SJCRH30 (cell line): Measurements from ENCODE around the gene NOS3. TPM values are rescaled to one million over a fixed set of nuclear protein-coding genes. Genes with fewer than 3 reads are reported as not detected.

Source experiments
- DNase-seq, 2 experiments: peaks; one replicate each; pipeline ENCODE4 v3.0.0-alpha.2; 2015 to 2020
- H3K27ac ChIP-seq: fragments of 250-450 bp; sonication (Bioruptor Pico); 2 replicates; pipeline ENCODE4 v1.5.1; 2020; ENCODE audit warnings: mild to moderate bottlenecking, moderate library complexity
- H3K27me3 ChIP-seq: fragments of 250-450 bp; sonication (Bioruptor Pico); 2 replicates; pipeline ENCODE4 v1.5.1; 2020; ENCODE audit warnings: mild to moderate bottlenecking, moderate library complexity
- H3K36me3 ChIP-seq: fragments of 250-450 bp; sonication (Bioruptor Pico); 2 replicates; pipeline ENCODE4 v1.5.1; 2020; ENCODE audit warnings: mild to moderate bottlenecking, moderate library complexity
- H3K4me1 ChIP-seq: fragments of 250-450 bp; sonication (Bioruptor Pico); 2 replicates; pipeline ENCODE4 v1.5.1; 2020; ENCODE audit warnings: mild to moderate bottlenecking, moderate library complexity
- H3K4me3 ChIP-seq: fragments of 250-450 bp; sonication (Bioruptor Pico); 2 replicates; pipeline ENCODE4 v1.5.1; 2020; ENCODE audit warnings: mild to moderate bottlenecking, moderate library complexity
- H3K9me3 ChIP-seq: fragments of 250-450 bp; sonication (Bioruptor Pico); replicated peaks from 2 replicates; pipeline ENCODE4 v1.5.1; 2020; ENCODE audit warnings: mild to moderate bottlenecking, moderate library complexity
- total RNA-seq: library from RNA; depleted of rRNA; stranded (reverse); fragments of >200 nt; shearing (Covaris generic); gene quantifications from 2 replicates; pipeline ENCODE4 v1.2.3, GENCODE V29; 2014

Gene NOS3
- total RNA-seq, 1 experiment from 2014 or later: 0.20 TPM

GRCh38 chr7:150967349-150967748, 23.5 kb upstream of the NOS3 start:
- no peak overlapping the region for H3K27ac ChIP-seq
- H3K4me3 ChIP-seq: no peak overlapping the region
- H3K9me3 ChIP-seq: no peaks in the 10 kb centered on the region
- DNase-seq: no peak
- no peaks in the 10 kb centered on the region for H3K27me3 ChIP-seq
- H3K36me3 ChIP-seq: no peaks in the 10 kb centered on the region
- H3K4me1 ChIP-seq: peaks cover 38% of the 10 kb centered on the region

- Histone ChIP-seq H3K27ac (no peak overlapping the region), H3K36me3 (no peaks in the 10 kb centered on the region), H3K4me3 (no peak overlapping the region), H3K9me3 (no peaks in the 10 kb centered on the region), H3K4me1 (peaks cover 40% of the 10 kb centered on the region), H3K27me3 (no peaks in the 10 kb centered on the region)
- no peak for DNase-seq
These were observed 22.6 kb upstream of the NOS3 start for GRCh38 chr7:150968056-150968733.

DNA sequence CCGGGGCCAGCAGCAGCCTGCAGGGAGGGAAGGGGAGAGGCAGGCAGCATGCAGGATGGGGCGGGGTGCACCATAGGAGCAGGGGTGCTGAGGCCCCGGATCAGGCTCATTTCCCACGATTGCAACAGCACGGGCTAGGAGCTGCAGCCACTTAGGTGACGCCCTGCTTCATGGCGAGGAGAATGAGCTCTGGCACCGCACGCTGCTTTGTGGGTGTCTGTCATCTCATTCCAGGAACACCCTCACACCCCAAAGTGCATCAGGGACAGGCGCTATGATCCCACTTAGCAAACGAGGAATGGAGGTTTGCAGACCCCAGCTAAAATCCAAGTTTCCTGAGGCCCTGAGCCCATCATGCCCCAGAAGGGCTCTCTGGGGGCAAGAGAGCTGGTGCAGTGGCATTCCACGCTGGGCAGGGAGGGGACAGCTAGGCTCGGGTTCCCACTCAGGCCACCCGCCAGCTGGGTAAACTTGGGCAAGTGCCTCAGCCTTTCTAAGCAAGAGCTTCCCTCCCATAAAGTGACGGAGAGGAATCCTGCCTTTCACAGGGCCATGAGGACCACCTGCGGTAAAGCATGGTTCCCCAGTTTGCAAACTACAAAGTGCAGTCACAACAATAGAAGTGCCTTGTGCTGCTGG, 22.0 kb upstream of the NOS3 start:
- H3K36me3 ChIP-seq: no peaks in the 10 kb centered on the region

DNA sequence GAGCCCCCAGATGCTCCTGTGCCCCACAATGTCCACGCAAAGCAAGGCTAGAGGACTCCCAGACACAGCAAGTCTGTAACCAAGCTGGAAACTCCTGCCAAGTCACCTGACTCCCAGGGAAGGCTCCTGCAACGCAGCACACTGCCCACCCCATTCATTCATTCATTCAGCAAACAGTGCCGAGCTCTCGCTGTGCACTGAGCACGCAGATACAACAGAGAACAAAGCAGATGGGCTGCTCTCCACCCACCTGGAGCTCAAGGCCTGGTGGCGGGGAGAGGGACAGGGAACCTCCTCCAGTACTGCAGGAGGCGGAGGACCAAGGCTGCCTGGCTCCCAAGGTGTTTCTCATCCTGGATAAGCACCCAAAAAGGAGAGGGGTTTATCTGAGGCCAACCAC, 21.3 kb upstream of the NOS3 start:
- Histone ChIP-seq H3K4me1 (peaks cover 34% of the 10 kb centered on the region), H3K36me3 (no peaks in the 10 kb centered on the region)

More for the DNA sequence above, 22.0 kb upstream of the NOS3 start:
- no peak overlapping the region for H3K27ac ChIP-seq
- no peak overlapping the region for H3K4me3 ChIP-seq
- no peak for DNase-seq
- H3K9me3 ChIP-seq: no peaks in the 10 kb centered on the region
- no peaks in the 10 kb centered on the region for H3K27me3 ChIP-seq
- H3K4me1 ChIP-seq: peaks cover 40% of the 10 kb centered on the region

GRCh38 chr7:150970424-150970823, 20.4 kb upstream of the NOS3 start:
- Histone ChIP-seq H3K4me1 (peaks cover 26% of the 10 kb centered on the region), H3K36me3 (no peaks in the 10 kb centered on the region), H3K9me3 (no peaks in the 10 kb centered on the region), H3K27ac (no peak overlapping the region), H3K4me3 (no peak overlapping the region), H3K27me3 (no peaks in the 10 kb centered on the region)
- no peak for DNase-seq

More for the DNA sequence above, 21.3 kb upstream of the NOS3 start:
- H3K4me3 ChIP-seq: no peak overlapping the region
- H3K27me3 ChIP-seq: no peaks in the 10 kb centered on the region
- no peaks in the 10 kb centered on the region for H3K9me3 ChIP-seq
- DNase-seq: no peak
- H3K27ac ChIP-seq: no peak overlapping the region

DNA sequence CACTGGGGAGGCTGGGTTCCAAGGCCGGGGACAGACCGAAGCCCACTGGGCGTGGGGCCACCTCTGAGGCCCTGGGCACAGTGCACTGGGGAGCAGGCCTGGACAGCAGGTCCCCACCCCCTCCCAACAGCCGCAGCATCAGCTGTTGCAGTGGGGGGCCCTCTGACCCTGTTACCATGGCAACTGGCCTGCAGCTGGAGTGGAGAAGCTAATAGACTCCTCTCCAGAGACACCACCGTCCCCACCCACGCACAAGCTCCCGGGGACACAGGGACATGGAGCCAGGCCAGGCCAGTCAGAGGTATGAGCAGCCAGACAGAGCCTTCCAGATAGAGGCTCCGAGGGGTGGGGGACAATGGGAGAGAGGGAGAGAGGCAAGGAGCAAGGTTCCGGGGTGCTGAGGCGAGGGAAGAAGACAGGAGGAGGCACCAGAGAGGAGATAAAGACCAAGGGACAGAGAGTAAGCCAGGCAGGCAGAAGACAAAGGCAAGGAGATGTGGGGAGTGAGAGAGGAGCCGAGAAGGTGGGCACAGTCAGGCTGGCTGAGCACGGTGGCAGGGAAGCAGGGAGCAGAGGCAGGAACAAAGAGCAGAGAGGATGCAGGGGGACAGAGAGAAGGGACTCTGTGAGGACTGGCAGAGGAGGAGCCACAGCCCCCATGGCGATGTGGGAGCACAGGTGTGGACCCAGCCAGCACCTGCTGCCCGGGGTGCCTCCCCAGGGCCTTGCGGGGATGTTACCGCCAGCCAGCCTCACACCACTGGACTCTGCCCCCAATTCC, 19.4 kb upstream of the NOS3 start:
- H3K4me1 ChIP-seq: peaks cover 26% of the 10 kb centered on the region

DNA sequence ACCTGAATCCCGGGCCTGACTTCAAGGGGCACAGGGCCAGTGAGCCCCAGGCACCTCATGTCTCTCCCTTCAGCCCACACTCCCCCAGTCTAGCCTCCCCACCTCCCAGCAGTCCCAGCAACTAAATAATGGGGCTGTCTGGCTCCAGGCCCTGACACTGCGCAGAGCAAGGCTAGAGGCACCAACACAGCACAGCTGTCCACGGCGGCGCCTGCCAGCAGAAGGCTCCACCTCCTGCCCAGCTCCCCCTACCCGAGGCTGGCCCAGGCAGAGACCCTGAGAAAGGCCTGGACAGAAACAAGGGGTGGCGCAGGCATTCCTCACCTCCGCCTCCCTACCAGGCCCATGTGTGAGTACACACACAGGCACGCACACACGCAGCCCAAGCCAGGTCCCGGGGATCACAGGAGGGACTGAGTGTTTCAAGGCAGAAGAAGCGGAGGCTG, 18.8 kb upstream of the NOS3 start:
- no peaks in the 10 kb centered on the region for H3K9me3 ChIP-seq
- H3K4me3 ChIP-seq: peak overlapping the region; percentile 12
- peak overlapping the region; percentile 60 for H3K27ac ChIP-seq
- no peaks in the 10 kb centered on the region for H3K27me3 ChIP-seq
- peak; percentile 87 to 89 for DNase-seq
- H3K36me3 ChIP-seq: no peaks in the 10 kb centered on the region
- peaks cover 30% of the 10 kb centered on the region for H3K4me1 ChIP-seq

More for the DNA sequence above, 19.4 kb upstream of the NOS3 start:
- Histone ChIP-seq H3K27me3 (no peaks in the 10 kb centered on the region), H3K4me3 (peak overlapping the region; percentile 12), H3K27ac (peak overlapping the region; percentile 60), H3K9me3 (no peaks in the 10 kb centered on the region), H3K36me3 (no peaks in the 10 kb centered on the region)
- peak; percentile 94 to 95 for DNase-seq

DNA sequence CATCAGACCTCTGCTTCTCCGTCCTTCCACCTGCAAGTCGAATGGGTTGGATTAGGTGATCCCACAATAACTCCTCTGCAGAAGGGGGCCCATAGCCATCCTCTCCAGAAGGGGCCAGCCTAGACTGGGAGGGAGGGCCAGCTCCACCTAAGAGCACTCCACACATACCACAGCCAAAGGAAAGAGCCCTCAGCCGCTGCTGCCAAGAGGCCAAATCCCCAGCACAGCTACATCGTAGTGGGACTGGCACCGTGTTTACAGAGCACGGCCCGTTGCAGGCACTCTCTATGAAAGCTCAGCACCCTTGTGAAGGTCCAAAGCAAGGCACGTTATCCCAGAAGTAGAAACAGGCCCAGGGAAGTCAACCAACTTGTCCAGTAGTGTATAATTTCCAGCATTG, 18.1 kb upstream of the NOS3 start:
- no peaks in the 10 kb centered on the region for H3K36me3 ChIP-seq
- peaks cover 31% of the 10 kb centered on the region for H3K4me1 ChIP-seq
- no peaks in the 10 kb centered on the region for H3K9me3 ChIP-seq
- no peak overlapping the region for H3K4me3 ChIP-seq
- DNase-seq: no peak
- H3K27me3 ChIP-seq: no peaks in the 10 kb centered on the region
- H3K27ac ChIP-seq: no peak overlapping the region

GRCh38 chr7:150973571-150974451, 17.0 kb upstream of the NOS3 start:
- H3K4me3 ChIP-seq: no peak overlapping the region
- DNase-seq: no peak
- peaks cover 31% of the 10 kb centered on the region for H3K4me1 ChIP-seq
- H3K36me3 ChIP-seq: no peaks in the 10 kb centered on the region
- H3K27ac ChIP-seq: no peak overlapping the region
- no peaks in the 10 kb centered on the region for H3K9me3 ChIP-seq
- H3K27me3 ChIP-seq: no peaks in the 10 kb centered on the region

GRCh38 chr7:150974468-150975391, 16.1 kb upstream of the NOS3 start:
- H3K27me3 ChIP-seq: no peaks in the 10 kb centered on the region
- peaks cover 34% of the 10 kb centered on the region for H3K4me1 ChIP-seq
- DNase-seq: no peak

DNA sequence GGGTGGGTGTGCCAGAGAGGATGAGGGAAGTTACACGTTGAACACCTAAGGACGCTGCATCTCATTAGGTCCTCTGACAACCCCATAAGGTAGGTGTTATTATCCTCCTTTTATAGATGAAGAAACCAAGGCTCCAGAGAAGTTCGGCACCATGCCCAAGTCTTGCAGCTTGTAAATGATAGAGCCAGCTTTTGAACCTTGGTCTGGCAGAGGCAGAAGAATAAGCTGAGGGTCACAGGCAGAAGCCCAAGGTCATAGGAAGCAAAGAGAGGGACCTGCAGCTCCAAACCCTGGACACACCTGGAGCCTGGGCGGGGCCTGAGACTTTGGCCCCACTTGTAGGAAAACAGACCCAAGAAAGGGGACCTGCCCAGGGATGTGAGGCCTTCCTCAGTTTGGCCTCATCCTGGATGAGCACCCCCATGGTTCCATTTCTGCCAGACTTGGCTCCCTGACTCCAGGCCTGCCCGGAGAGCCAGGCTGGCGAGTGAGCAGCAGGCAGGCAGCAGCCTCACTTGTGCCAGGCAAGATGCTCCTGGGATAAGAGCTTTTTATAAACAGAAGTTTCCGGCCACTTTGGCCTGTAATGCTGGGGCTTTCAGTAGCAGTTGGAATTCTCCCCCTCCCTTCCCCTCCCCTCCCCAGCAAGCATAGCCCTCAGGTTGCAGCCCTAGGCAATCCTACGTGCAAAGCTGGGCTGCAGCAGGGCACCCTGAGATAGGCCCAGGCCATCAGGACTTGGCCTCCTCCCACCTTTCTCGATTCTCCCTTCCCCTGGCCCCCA, 15.1 kb upstream of the NOS3 start:
- no peaks in the 10 kb centered on the region for H3K9me3 ChIP-seq
- DNase-seq: no peak
- H3K27me3 ChIP-seq: no peaks in the 10 kb centered on the region
- H3K36me3 ChIP-seq: no peaks in the 10 kb centered on the region
- H3K27ac ChIP-seq: no peak overlapping the region
- peaks cover 41% of the 10 kb centered on the region for H3K4me1 ChIP-seq
- H3K4me3 ChIP-seq: no peak overlapping the region

More at GRCh38 chr7:150974468-150975391, 16.1 kb upstream of the NOS3 start:
- Histone ChIP-seq H3K9me3 (no peaks in the 10 kb centered on the region), H3K36me3 (no peaks in the 10 kb centered on the region), H3K4me3 (no peak overlapping the region), H3K27ac (no peak overlapping the region)

DNA sequence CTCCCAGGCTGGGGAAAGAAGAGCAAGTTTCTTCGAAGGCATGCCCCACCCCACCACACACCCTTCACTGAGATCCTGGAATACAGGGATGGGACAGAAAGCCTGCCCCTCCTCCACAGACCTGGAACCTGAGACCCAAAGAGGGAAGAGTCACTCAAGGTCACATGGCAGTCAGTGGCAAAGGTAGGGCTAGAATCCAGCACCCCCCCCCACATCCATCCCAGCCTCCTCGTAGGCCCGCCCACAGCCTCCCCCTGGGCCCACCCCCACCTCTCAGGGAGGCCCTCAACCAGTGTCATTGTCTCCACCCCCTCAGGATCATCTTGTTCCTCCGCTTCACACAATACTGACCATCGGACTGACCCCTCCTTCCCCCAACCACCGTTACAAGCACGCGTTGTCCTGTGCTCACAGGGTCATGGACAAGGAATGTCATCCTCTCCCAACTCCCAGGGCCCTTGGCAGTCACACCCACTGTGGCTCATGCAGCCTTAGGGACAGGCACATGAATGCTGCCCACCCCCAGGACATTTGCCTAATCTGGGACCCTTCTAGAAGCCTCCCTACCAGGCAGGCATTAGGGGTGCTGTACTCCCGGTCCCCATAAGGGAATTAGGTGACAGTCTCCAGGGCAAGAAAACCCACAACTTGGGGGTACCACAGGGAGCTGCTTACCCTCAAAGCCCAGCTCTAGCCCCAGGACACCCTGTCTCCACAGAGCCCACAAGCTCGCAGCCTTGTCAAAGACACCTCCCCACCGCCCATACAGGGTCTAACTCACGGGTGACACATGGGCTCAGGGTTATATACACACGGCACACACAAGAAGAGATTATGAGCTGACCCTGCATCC, 14.1 kb upstream of the NOS3 start:
- H3K27me3 ChIP-seq: no peaks in the 10 kb centered on the region
- H3K4me3 ChIP-seq: peak overlapping the region; percentile 55
- peaks cover 34% of the 10 kb centered on the region for H3K4me1 ChIP-seq
- no peak overlapping the region for H3K27ac ChIP-seq
- no peaks in the 10 kb centered on the region for H3K9me3 ChIP-seq
- DNase-seq: peak in 1 of 2 experiments; percentile 45
- no peaks in the 10 kb centered on the region for H3K36me3 ChIP-seq
